NCI-H146 treated with DMSO at 0.1 percent for 48 hours (cell line): ENCODE results near the gene PCOLCE2.

Source experiments
- DNase-seq: peaks from one replicate; lab custom pipeline; 2025; ENCODE audit not compliant: unreplicated experiment; lab: John Stamatoyannopoulos, UW

The PCOLCE2 gene, protein sequence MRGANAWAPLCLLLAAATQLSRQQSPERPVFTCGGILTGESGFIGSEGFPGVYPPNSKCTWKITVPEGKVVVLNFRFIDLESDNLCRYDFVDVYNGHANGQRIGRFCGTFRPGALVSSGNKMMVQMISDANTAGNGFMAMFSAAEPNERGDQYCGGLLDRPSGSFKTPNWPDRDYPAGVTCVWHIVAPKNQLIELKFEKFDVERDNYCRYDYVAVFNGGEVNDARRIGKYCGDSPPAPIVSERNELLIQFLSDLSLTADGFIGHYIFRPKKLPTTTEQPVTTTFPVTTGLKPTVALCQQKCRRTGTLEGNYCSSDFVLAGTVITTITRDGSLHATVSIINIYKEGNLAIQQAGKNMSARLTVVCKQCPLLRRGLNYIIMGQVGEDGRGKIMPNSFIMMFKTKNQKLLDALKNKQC

DNA sequence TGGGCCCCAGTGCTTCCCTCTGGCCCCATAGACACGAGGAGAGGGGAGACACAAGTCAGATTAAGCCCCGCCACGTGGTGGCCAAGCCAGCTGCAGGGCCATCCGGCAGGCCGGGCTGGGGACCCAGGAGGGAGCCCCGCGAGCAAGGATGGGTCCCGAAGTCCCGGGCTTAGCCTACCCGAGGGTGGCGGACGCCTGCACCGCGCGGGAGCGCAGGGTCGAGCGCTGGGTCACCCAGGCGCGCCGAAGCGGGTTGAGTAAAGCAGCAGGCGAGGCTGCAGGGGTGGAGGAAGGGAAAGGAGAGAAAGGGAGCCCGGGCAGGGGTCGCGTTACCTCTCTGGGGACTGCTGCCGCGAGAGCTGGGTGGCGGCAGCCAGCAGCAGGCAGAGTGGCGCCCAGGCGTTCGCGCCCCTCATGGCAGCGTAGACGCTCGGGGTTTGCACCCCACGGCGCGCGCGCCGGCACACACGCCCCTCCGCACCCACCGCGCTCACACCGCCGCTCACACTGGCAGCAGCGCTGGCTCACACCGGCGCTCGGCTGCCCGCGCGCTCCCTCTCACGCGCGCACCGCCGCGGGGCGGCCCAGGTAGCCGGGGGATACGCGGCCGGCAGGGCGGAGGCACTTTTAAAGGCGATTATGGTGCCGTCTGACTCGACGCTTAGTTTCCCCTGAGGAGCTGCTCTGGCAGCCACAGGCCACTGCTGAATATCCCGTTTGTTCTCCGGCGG, at the start of gene PCOLCE2:
TSS of gene PCOLCE2 (minus strand) at position 603 of the 731 bp plus-strand sequence. CDS start at position 416, 187 bp downstream.
- DNase-seq: peak; percentile 75

DNA sequence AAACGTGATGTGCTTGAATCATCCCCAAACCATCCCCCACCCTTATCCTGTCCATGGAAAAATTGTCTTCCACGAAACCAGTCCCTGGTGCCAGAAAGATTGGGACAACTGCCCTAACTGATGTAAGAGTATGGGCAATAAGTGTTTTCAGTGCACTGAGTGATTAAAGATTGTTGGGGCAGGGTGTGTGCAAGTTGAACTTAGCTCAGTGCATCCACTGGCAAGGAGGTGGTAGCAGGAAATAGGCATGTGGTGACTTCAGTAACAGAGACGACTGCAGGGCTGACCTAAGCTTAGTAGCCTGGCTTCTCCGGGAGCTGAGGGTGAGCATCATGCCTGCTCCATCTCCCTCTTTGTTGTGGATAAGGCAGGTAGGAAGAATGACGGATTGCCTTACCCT, 47.1 kb upstream of the PCOLCE2 start:
- DNase-seq: no peak

DNA sequence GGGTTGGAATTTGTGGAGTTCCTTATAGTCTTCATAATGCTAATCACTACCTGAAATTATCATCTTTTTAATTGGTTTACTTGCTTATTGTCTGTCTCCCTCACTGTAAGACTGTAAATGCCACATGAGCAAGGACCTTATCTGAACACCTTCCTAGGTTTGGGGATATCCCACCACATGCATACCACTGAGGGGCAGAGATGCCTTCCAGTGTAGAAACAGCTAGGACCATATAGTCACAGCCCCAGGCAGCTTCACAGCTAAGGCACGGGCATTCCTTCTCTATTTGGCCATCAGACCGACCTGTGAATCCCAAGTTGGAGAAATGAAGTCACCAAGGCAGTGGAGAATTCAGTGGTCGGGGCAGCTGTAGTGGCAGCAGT, 46.0 kb upstream of the PCOLCE2 start:
- no peak for DNase-seq

DNA sequence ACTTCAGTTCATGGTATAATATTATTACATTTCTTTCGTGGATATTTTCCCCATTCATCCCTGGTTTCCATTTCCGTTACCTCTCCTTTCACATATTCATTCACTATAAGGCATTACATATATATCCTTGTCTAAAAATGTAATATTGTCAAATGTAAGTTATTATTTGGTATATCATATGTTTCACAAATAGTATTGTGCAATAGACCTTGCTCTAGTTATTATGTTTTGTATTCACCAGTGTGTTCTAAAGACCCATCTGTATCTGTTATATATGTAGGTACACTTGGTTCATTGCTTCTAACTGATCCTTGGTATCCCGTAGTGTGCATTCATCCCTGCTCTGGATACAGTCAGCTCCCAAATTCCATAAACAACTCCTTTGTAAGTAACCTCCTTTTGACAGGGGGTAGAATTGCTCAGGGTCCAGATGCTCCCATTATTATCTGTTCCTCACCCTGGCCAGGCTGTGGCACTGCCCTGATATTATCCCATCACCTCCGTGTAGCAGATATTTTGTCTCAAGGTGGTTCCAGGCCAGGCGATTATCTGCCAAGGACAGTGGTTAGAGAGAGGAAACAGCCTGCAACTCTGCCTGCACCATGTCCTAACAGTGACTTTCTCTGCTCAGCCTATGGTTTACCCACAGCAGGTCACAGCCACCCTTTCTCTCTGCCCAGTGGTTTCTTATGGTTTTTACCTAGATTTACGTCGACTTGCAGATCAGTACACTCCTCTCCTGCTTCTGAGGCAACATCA, 45.4 kb upstream of the PCOLCE2 start:
- DNase-seq: no peak

DNA sequence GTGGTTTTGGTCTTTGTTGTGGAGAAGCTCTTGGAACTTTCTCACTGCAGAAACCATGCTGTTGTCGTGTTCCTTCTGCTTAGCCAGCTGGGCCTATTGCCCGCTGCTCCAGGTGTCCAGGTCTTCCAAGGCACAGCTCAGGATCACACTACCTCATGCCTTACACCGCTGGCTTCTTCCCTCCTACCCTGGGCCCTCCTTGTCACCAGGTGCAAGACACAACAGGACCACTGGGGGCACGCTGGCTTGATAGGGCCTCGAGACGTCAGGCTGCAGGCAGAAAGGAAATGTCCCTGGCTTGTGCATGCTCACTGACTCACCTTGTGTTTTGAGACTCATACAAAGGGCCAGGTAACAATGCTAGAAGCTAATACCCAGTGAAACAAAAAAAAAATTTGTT, 42.3 kb upstream of the PCOLCE2 start:
- no peak for DNase-seq

DNA sequence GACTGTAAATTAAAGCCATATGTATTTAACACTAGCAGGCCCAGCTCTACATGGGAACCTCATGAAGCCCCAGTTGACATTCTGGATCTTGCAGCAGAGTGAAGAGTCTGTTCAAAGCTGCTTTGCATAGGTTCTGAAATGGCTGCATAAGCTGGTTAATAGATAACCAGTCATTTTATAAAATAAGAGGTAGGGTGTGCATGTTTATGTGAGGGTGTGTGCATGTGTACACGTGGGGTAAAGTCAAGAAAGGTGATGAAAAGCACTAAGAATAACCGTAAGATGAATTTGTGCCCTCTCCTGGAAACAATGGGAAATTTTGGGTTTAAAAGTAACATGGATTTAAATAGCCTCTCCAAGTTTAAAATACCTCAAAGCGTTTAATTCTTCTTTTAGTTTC, 41.6 kb upstream of the PCOLCE2 start:
- no peak for DNase-seq

DNA sequence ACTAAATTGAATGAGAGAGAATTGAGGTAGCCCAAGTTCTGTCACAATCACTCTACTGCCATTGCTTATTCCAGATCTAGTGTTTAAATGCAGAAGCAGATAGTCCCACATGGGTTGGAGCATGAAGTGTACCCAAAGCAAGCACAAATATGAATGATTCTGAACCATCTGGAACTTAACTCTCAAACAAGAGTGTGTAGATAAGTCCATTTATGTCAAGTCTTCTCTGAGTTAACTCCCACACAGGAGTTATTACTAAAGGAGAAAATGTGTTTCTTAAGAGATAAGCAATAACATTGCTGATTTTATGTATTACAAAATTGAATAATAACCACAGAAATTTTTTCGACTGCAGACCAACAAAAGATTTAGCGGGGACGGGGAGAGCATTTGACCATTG, 41.0 kb upstream of the PCOLCE2 start:
- DNase-seq: no peak

DNA sequence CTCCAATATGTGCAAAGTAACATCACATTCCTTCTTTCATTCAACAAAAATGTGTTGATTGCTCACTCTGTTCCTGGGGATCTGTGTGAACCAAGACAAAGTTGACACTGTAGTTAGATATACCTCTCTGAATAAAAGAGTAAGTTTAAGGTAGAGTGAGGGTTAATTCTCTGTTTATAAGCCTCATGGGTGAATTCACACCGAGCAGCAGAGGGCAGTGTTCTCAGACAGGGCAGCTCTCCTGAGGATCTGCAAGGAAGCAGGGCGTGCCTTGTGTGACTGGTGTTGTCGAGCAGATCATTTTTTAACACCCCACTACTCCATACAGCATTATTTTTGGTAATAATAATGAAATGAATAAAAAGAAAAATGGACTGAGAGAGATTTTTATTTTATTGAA, 40.2 kb upstream of the PCOLCE2 start:
- peak; percentile 59 for DNase-seq

DNA sequence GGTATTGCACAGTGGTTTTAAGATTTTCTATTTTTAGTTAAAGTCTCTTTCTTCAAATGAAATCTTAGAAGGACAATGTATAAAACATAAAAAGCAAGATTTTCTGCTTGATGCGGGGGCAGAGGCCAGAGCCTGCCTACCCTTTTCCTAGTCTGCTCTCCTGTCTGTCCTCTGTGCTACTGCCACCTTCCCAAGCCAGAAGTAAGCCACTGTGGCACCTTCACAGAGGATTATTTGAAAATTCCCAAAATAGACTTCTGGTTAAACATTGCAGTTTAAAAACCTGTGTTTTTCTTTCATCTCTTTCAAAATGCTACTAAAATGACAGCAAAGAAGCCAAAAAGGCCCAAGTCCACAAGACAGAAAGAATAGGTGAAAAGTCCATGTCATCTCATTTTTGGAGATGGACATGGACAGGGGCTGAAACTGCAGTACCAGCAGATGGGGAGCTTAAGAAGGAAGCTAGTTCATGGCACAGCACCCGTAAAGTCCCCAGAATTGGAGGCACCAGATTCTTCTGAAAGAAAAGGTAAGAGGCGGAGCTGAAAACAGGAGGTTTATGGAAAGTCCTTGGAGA, 37.6 kb upstream of the PCOLCE2 start:
- DNase-seq: no peak

DNA sequence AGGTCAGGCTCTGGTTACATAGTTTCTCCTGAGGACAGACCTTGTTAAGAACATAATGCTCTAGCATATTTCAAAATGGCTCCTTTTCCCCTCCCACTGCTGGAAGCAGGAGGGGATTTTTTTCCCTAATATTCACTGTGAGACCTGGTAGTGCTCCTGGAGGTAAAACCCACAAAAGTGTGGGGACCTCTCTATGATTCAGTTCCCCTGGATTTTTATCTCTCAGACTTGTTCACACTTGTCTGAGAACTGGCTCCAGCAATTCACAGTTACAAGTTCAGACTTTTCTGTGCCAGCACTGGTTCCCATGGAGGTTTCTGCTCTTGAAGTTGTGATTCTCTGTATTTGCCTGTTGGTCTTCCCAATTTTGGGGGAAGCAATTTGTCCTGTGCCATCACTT, 36.3 kb upstream of the PCOLCE2 start:
- no peak for DNase-seq

DNA sequence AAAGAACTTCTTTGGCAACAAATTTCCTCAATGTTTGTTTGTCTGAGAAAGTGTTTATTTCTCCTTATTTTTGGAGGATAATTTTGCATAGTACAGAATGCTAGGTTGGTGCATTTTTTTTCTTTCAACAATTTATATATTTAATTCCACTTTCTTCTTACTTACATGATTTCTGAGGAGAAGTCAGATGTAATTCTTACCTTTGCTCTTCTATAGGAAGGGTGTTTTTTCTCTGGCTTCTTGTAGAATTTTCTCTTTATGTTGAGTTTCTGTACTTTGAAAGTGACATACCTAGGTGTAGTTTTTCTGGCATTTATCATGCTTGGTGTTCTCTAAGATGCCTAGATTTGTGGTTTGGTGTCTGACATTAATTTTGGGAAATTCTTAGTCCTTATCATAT, 34.8 kb upstream of the PCOLCE2 start:
- no peak for DNase-seq

DNA sequence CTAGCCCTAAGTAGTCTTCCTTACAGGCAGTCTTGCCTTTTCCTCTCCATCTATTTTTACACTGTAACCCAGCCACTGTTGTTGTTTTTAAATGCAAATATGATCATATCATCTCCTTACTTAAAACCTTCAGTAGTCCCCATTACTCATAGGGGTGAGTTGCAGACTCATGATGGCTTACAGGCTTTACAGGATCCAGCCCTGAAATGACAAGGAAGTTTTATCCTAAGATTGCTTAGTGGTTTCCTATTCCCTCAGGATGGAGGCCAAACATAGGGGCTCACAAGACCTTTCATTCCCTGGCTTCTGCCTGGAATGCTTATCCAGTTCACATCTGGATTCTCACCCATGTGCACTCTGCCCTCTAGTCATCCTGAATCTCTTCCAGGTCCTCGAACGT, 27.7 kb upstream of the PCOLCE2 start:
- DNase-seq: no peak

DNA sequence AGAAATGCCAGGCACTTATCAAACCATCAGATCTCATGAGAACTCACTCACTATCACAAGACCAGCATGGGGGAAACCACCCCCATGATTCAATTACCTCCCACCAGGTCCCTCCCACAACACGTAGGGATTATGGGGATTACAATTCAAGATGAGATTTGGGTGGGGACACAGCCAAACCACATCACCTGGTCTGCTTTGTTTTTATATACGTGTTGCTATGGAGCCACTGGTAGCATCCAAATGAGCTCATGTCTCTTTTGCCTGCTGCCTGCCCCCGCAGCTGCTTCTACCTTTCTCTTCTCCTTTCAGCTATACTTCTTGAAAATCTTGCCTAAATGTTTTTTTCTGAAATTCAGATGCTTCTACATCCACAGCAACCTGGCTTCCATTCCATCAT, 26.8 kb upstream of the PCOLCE2 start:
- no peak for DNase-seq

DNA sequence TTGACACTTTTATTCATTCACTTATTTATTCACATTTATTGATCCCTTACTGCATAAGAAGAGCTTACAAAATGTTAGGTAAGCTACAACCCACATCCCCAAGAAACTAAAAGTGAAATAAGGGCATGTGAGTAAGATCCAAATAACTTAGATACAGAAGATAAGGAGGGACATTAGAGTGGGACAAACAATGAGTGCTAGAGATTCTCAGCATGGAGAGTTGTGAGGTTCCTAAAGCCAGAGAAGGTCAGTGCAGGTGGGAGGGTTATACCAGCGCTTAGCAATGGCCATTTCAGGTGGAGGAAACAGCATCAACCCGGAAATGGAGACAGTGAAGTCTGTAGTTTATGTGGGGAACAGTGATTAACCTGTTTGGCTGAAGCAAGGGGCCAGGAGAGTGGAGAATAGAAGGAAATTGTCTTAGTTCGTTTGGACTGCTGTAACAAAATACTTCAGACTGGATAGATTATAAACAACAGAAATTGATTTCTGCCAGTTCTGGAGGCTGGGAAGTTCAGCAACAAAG, 25.5 kb upstream of the PCOLCE2 start:
- no peak for DNase-seq

DNA sequence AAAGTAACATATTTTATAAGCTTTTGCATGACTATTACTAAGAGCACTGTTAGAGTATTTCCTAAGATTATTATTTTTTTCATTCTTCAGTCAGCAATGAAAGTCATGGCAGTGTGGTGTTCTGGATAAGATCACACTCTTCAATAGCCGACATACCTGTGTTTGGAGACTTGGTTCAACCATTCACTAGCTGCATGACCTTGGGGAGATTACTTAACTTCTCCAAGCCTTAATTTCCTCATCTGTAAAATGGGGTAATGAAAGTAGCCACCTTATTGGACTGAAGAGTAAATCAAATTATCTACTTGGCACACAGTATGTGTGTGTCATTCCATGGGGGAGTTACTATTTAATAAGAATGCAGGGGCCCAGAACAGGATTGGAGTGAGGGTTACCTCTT, 24.5 kb upstream of the PCOLCE2 start:
- DNase-seq: no peak

DNA sequence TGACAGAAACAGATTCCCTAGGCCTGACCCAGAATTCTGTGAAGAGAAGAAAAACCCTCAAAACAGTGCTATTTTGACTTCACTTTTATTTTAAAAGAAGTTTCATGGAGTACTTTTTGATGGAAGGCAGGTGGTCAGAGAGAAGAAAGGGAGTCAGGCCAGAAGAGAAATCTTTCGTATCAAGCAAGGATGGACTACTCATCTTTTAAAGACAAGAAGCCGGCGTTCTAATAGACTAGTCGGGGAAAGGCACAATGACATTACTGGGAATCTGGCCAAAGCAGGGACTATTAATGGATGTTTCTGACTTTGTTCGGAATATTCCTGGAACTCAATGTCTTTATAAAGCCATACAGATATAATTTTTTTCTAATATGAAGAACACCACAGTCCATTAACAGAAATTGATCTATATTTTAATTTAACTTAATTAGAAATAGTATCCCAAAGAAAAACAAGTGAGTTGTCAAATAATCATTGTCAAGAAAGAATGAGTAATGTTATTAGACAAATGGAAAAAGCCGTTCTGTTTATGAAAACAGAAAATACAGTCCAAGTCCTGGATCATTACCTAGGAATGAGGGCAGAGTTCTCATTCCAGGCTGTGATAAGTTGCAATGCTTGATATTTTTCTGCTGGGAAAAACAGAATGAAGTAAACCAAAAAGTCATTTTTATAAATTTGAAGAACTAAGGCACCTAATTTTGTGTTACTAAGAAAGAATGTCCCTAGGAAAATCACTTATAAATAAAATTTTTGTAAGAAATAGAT, 23.7 kb upstream of the PCOLCE2 start:
- no peak for DNase-seq

DNA sequence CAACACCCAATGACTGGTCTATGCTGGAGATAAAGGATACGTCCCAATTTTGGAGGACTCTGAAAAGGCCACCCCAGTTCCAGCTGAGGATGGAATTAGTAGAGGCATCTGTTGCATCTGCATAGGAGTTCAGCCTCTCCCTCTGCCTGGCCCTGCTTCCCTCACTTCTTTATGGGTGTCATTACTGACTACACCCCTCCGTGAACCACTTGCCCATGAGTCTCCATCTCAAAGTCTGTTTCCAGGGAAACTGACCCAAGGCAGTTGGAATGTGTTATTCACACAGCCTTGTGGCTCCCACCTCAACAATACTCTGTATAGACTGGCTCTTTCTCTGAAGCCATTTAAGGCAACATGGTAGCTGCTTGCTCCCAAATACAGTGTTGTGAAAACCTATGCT, 21.4 kb upstream of the PCOLCE2 start:
- no peak for DNase-seq

DNA sequence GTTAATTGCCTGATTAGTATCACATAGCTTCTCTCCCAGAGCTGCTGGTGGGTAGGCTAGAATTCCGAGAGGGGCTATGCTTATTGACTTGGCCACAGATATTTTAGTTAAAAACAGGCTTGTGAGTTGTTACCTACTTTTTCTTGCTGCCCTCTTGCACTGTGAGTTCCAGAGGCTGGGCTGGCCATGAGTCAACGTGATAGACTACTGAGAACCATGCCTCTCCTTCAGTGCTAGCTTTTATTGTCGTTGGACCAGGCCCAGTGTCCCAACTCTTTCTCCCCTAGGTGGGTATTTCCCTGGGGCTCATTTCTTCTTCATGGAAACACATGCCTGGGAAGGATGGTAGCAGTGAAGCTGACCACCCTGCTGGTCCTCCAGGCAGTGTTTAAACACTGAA, 20.4 kb upstream of the PCOLCE2 start:
- DNase-seq: no peak

DNA sequence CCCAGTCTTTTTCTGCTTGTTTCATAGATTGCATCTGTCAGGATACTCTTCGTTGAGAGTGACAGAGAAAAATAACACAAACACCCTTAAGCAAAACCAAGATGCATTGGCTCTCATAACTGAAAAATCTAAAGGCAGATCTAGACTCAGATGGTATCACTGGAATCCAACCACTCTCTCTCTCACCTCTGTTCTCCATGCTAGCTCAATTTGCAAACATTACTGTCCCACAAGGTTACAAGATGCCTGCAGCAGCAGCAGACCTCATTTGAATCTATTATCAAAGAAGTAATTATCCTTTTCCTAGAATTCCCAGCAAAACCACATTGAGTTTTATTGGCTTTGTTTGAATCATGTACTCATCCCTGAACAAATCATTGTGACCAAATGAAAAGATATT, 19.1 kb upstream of the PCOLCE2 start:
- DNase-seq: no peak

DNA sequence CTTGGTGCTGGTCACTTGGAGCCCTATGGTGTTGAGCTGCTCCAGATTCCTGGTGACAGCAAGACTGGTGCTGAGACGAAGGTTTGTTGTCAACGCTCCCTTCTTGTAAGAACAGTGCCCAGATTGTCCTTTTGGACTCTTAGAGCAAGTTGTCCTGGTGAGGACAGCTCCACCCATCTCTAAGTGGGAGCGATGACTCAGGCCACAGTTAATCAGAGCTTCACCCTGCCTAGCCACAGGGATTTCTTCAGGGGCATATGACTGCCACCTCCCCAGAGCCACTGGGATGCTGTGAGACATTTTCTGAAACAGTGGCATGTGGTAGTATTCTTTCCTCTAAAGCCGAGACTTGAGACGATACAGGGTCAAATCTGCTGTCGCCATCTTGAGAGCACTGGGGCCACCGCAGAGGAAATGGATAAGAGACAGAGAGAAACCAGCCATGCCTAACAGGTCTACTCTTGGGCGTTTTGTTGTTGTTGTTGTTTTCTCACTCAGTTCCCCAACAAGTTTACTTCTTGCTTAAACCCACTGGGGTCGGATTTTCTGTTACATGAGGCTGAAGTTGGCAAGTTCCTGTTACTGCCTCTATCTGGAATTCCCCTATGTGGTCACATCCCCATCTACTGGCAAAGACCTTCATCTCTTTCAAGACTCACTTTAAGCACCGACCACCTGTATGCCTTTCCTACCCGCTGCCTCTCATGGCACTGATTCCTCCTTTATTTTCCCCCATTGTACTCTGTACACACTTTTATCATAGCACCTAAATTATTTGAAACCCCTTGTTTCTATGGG, 16.0 kb upstream of the PCOLCE2 start:
- peak; percentile 63 for DNase-seq
